Measurements from ENCODE around the gene MRPS22. TPM values are rescaled to one million over a fixed set of nuclear protein-coding genes. Genes with fewer than 3 reads are reported as not detected.

MRPS22 gene
- total and polyA plus RNA-seq, 9 of the 15 experiments (the other 6 are each of a cell fraction or from before 2014, with no cell fraction given) = 148 to 397 (median 229) TPM

- TF ChIP-seq NR3C1 (CRISPR knock-in tag; IDR thresholded peaks at IDR 0.05) = no peak
- no peak for TF ChIP-seq EWSR1 (IDR thresholded peaks at IDR 0.05; ENCODE audit: borderline replicate concordance, low read depth, partially characterized antibody)
- 0 out of 2 replicates have a peak, but pooled peaks have one; percentile 31 for TF ChIP-seq LEF1 (IDR thresholded peaks at IDR 0.05)
- no peak for TF ChIP-seq NEUROD1 (IDR thresholded peaks at IDR 0.05; ENCODE audit: borderline replicate concordance, low read depth, low read length, partially characterized antibody)
- TF ChIP-seq ZNF584 (CRISPR knock-in tag; IDR thresholded peaks at IDR 0.05; ENCODE audit: low read depth) = no peak
- no peak for TF ChIP-seq BCLAF1 (IDR thresholded peaks at IDR 0.05; ENCODE audit: borderline replicate concordance in 1 of 2, control insufficient read depth in 1 of 2, low read depth in 2 of 2, low read length in 1 of 2)
- TF ChIP-seq KAT8 (IDR thresholded peaks at IDR 0.05; ENCODE audit: low read depth) = no peak
- no peak for TF ChIP-seq NBN (IDR thresholded peaks at IDR 0.05; ENCODE audit: low read depth)
- no peak for TF ChIP-seq RBFOX2 (IDR thresholded peaks at IDR 0.05; ENCODE audit: low read depth, low read length)
- TF ChIP-seq ZNF232 (CRISPR knock-in tag; IDR thresholded peaks at IDR 0.05) = no peak
- TF ChIP-seq ZNF699 (CRISPR knock-in tag; IDR thresholded peaks at IDR 0.05; ENCODE audit: insufficient replicate concordance) = no peak
- no peak for TF ChIP-seq BMI1 (IDR thresholded peaks at IDR 0.05; ENCODE audit: low read length)
- no peak for TF ChIP-seq SMARCA4 (IDR thresholded peaks at IDR 0.05)
- no peak for TF ChIP-seq FOXM1 (IDR thresholded peaks at IDR 0.05; ENCODE audit: low read depth)
- no peak for TF ChIP-seq FOXM1 (CRISPR knock-in tag; IDR thresholded peaks at IDR 0.05; ENCODE audit: low read depth)
- no peak for TF ChIP-seq GABPA (tag; conservative IDR thresholded peaks at IDR 0.05; ENCODE audit: low read depth)
- 0 out of 2 replicates have a peak, but pooled peaks have one; percentile 5 for TF ChIP-seq NCOR1 (IDR thresholded peaks at IDR 0.05)
- TF ChIP-seq HDAC2 (IDR thresholded peaks at IDR 0.05) = no peak
- no peak for TF ChIP-seq RBM25 (IDR thresholded peaks at IDR 0.05; ENCODE audit: low read depth, low read length, severe bottlenecking)
- no peak for TF ChIP-seq NONO (IDR thresholded peaks at IDR 0.05; ENCODE audit: low read depth in 2 of 2, low read length in 1 of 2)
- TF ChIP-seq TRIM24 (IDR thresholded peaks at IDR 0.05) = no peak
- no peak for TF ChIP-seq SMAD3 (CRISPR knock-in tag; conservative IDR thresholded peaks at IDR 0.05)
- no peak for TF ChIP-seq CBX3 (IDR thresholded peaks at IDR 0.05; ENCODE audit: borderline replicate concordance in 1 of 2, low read length in 2 of 2)
- no peak for TF ChIP-seq ELF4 (CRISPR knock-in tag; IDR thresholded peaks at IDR 0.05)
- TF ChIP-seq SNRNP70 (optimal IDR thresholded peaks at IDR 0.05; ENCODE audit: low read depth, low read length) = no peak
- no peak for TF ChIP-seq GTF2B (IDR thresholded peaks at IDR 0.05; ENCODE audit: extremely low read depth, insufficient read length)
- peak; percentile 51; the same call in 1 of the 2 replicates for TF ChIP-seq JUND (IDR thresholded peaks at IDR 0.05; ENCODE audit: borderline replicate concordance, low read depth, low read length)
- no peak; the same call in 2 of the 3 replicates for TF ChIP-seq JUND (tag; IDR thresholded peaks at IDR 0.05; ENCODE audit: borderline replicate concordance, low read depth, low read length)
- TF ChIP-seq ARNT (IDR thresholded peaks at IDR 0.05) = no peak
Measured at GRCh38 chr3:139340784-139341183, 3.0 kb upstream of the MRPS22 start (continued).
